ENCODE data around the gene MAP2K6.
A peak's percentile ranks its signal among the peaks of the same experiment; 100 is the strongest.

The MAP2K6 gene

GRCh38 chr17:69497161-69497560 lies 82.7 kb downstream of the MAP2K6 start:
- DNase-seq = no peak

- peak; percentile 9 for DNase-seq
These were observed 84.8 kb downstream of the MAP2K6 start for GRCh38 chr17:69499318-69499717.

DNA sequence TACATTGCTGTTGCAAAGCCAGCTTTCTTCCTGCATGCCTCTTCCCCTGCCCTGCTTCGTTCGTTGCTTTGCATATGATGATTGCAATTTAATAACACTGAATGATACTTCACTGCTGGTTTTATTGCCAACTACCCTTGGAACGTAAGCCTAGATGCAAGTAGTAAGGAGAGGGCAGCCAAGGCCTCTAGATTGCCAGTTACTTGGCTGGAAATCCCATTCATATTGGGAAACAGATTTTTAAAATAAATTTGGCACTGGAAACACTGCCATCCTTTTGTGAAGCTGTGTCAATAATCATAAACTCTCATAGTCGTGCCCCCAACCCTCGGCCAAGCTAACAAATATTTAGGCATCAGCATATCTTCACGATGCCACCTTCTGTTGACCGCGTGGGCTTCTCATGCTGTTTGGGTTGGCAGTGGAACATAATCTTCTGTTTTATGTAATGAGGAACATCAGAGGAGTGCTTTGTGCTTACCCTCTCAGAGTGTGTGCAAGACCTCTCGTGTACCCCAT lies 86.5 kb downstream of the MAP2K6 start:
- no peak for DNase-seq

GRCh38 chr17:69501591-69502468 lies 87.3 kb downstream of the MAP2K6 start:
- DNase-seq = peak; percentile 68

GRCh38 chr17:69503711-69504110 lies 89.2 kb downstream of the MAP2K6 start:
- DNase-seq = no peak

DNA sequence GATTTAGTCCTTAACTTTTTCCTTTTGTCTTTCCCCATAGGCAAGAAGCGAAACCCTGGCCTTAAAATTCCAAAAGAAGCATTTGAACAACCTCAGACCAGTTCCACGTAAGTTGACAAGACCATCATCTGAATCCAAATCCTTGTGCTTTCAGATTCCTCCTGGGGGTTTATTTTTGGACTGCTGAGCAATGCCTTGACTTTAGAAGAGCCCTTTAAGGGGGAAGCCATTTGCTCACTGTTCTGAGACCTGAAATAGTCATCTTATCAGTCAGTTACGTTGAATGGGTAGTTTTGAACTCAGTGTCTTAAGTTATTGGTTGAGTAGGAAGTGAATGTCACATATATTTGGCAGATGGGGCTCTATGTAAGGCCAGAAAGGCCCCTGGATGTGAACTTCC lies 91.2 kb downstream of the MAP2K6 start:
- no peak for DNase-seq

DNA sequence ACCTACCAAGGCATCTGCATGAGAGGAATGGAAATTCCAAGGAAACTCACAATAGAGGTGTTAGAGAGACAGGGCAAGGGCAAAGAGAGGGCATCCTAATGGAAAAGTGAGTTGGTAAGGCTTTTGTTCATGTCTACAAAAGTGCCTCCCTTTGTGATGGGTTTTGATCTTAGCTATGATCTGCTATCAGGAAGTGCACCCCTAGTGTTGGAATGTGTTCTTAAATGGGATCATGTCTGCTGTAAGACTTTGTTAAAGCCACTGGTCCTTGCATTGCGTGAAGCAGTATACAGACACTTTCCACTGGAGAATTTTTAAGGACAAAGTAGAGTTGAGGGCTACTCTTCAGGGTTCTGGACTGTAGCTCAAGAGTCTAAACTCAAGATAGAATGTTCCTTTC lies 92.0 kb downstream of the MAP2K6 start:
- peak; percentile 26 for DNase-seq

- no peak for DNase-seq
These were observed 94.3 kb downstream of the MAP2K6 start for GRCh38 chr17:69508814-69509213.

GRCh38 chr17:69511250-69511649 lies 96.8 kb downstream of the MAP2K6 start:
- no peak for DNase-seq

DNA sequence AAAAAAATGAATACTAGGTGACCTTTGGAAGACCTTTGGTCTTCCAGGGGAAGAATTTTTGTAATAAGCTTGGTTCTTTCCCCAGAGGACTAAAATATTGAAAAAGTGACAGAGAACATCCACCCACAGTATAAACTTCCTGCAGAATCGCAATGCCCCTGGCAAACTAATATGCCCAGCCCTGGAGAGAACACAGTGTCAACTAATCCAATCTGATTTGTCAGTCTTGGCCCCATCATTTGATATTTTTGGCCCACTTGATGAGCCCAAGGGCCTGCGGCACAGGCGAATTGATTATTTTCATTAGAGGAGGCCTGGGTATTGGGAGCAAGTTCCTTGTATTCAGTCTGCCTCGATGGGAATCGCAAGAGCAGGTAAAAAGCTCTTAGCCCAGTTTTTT lies 98.4 kb downstream of the MAP2K6 start:
- DNase-seq = no peak

- DNase-seq = no peak
These were observed 101.7 kb downstream of the MAP2K6 start for GRCh38 chr17:69516225-69516624.

GRCh38 chr17:69516911-69517310 lies 102.4 kb downstream of the MAP2K6 start:
- DNase-seq = no peak

- no peak for DNase-seq
These were observed 104.5 kb downstream of the MAP2K6 start for GRCh38 chr17:69518951-69519350.

GRCh38 chr17:69523244-69523861 lies 108.9 kb downstream of the MAP2K6 start:
- DNase-seq = peak; percentile 59

GRCh38 chr17:69524854-69525253 lies 110.4 kb downstream of the MAP2K6 start:
- no peak for DNase-seq

GRCh38 chr17:69525920-69526841 lies 111.7 kb downstream of the MAP2K6 start:
- DNase-seq = peak; percentile 56

- no peak for DNase-seq
These were observed 113.5 kb downstream of the MAP2K6 start for GRCh38 chr17:69528035-69528434.

DNA sequence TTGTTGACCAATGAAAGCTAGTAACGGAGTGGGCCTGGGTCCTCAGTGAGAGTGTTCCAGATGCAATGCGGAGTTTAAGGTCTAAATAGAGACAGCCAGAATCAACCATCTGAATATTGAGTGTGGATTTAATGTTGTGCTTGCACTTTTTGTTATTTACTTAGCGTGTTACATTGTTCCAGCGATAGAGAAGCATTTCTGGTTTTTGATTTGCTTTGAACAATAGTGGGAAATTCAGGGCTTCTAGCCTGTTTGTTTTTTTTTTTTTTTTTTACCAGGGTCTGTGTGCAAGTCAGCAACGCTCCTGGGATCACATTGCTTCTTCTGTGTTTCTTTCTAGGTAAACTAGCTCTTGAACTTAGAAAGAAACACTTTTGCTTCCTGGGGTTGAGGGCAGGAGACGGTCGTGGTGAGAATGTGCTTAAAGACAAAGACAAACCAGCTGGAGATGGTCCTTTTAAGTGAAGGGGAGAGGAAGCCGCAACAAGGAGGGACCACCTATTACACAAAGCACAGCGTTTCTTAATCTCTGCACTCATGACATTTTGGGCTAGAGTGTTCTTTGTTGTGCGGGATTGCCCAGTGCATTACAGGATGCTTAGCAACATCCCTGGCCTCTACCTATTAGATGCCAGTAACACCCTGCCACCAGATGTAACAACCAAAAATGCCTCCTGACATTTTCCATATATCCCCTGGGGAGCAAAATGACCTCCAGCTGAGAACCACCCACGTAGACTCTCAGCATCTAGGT lies 119.2 kb downstream of the MAP2K6 start:
- no peak for DNase-seq

- DNase-seq = no peak
These were observed 119.7 kb downstream of the MAP2K6 start for GRCh38 chr17:69534235-69534621.

- DNase-seq = no peak
These were observed 120.6 kb downstream of the MAP2K6 start for GRCh38 chr17:69535016-69535570.

- DNase-seq = no peak
These were observed 124.3 kb downstream of the MAP2K6 start for GRCh38 chr17:69538795-69539194.

- DNase-seq = peak; percentile 46
These were observed 124.8 kb downstream of the MAP2K6 start for GRCh38 chr17:69539274-69539673.
